AG04449 (cell line): ENCODE data around the gene UPP1.
A peak's percentile ranks its signal among the peaks of the same experiment; 100 is the strongest.

ENCODE experiments used
- CTCF ChIA-PET: fragments of 350-600 bp; formaldehyde crosslinking; extraction: SDS; loops from one replicate; lab custom pipeline; 2021; ENCODE audit warnings: antibody characterized with exemption; lab: Yijun Ruan, JAX
- POLR2A ChIA-PET: fragments of 400-600, 350-600 bp; formaldehyde crosslinking; extraction: SDS; loops from one replicate; lab custom pipeline; 2020; ENCODE audit warnings: antibody characterized with exemption, inconsistent platforms; lab: Yijun Ruan, JAX
- DNase-seq: peaks from one replicate; pipeline ENCODE4 v3.0.0-alpha.2; 2010; ENCODE audit warnings: low read depth, low spot score
- H3K4me3 ChIP-seq: 2 replicates; pipeline ENCODE4 v1.5.1; 2011; ENCODE audit warnings: low read depth, mild to moderate bottlenecking, control low read depth, low read length
- CTCF ChIP-seq: IDR thresholded peaks from one replicate; pipeline ENCODE4 v1.5.1; 2011; ENCODE audit warnings: mild to moderate bottlenecking, moderate library complexity, low read length, control low read depth, inconsistent platforms; ENCODE audit not compliant: insufficient read depth; ENCODE audit errors: missing control alignments

The UPP1 gene

DNA sequence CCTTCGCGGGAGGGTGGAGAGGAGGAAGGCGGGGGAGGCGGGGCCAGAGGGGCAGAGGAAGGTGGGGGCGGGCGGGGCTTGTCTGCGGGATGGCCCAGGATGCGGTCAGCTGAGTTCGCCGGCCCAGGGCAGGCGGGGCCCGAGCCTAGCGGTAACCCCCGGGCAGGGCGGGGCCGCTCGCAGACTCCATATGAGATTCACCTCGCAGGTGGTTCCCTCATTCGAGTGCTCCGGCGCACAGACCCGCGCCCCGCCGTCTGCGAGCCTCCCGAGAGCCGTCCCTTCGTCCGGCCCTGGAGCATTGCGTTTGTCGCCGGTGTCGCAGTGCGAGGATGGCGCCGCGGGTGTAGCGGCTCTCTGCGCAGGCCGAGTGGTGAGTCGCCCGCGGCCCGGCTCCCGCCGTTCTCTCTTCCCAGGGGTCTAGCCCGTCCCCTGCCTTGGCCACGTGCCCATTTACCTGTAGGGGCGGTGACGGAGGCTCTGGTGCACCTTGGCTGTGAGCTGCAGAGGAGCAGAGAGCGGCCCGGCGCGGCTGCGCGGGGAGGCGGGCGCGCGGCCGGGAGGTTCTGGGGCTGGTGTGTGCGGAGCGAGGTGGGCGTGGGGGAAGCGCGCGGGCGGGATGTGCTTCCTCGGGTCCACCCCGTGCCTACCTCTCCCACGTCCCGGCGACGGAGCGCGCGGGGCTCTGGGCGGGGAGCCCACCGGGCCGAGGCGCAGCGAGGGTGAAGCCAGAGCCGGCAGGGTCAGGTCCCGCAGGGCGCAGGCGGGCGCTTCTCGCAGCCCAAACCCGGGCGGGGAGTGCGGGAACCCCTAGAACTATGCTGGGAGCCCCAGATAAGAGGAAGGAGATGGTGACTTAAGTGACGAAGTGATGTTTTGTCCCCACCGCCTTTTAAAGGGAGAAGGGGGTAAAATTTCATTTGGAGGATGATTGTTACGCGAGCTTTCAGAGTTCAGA, at the start of gene UPP1:
Gene UPP1 (plus strand): TSS at position 220 of the 958 bp plus-strand sequence. CDS start 5,519 bp downstream, outside the sequence.
- POLR2A ChIA-PET: interaction anchor here (0.7 to 1.1 kb wide), 3 partner anchors 23 to 283 kb away, joined by 3 to 5 read pairs (median 3); no protein-coding TSS in a partner anchor
- H3K4me3 ChIP-seq: peak within 1 kb of the TSS; percentile 78
- CTCF ChIA-PET: interaction anchor here (1.1 to 1.8 kb wide), 4 partner anchors 20 to 98 kb away, joined by 4 to 11 read pairs (median 5); no protein-coding TSS in a partner anchor
- no peak for DNase-seq
- TF ChIP-seq CTCF: no peak

DNA sequence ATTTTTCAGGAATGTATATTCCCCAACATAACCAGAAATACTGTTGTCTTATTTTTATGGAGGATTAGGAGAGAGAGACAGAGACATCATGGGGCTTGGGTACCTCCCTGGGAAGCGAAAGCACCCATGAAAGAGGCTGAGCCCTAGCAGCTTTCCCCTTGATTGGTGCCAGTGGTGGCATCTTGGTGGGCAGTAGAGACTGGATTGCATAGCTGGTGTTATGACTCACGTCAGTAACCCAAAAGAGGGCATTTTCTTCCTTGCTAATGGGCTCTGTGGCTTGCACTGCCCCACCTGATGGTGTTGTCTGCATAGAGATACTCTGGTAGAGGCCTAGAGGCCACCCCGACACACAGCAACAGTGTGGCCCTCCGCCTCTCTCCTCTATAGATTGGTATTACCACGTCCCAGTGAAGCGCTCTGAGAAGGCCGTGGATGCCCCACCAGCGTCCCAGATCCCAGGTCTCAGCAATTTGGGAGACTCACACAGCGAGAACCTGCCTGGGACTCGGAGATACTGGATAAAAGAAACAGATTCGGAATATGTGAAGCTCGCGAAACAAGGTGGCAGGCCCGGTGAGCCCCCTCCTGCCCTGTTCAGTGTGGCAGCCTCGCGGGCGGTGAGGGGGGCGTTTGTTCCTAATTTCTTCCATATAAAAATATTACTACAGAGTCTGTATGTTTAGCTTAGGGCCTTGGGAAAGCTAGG, 48.0 kb upstream of the UPP1 start:
- DNase-seq: no peak
- ChIA-PET CTCF (interaction anchor here (0.8 to 1.6 kb wide), 7 partner anchors 9 to 93 kb away, joined by 3 to 6 read pairs (median 3); partner anchors contain the start of gene PKD1L1), POLR2A (interaction anchor here (1.2 kb wide), 1 partner anchor 47 kb away, joined by 3 read pairs; no protein-coding TSS in a partner anchor)
- no peak for TF ChIP-seq CTCF
- no peak overlapping the region for H3K4me3 ChIP-seq

DNA sequence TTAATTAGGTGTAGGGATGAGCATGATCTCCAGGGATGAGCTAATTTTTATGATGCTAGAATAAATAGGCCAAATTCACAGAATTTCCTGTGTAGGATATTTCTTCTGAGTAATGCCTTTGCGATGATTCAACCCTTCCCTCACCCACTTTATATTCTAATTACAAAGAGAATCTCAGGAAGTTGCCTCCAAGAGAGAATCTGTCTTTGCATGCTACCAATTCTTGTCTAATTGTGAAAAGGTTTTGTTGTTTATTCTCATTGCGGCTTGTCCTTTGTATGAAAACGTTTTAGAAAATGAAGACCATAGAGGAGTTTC, 47.5 kb upstream of the UPP1 start:
- TF ChIP-seq CTCF: no peak
- POLR2A ChIA-PET: interaction anchor here (1.2 kb wide), 1 partner anchor 47 kb away, joined by 3 read pairs; no protein-coding TSS in a partner anchor
- peak; percentile 12 for DNase-seq
- no peak overlapping the region for H3K4me3 ChIP-seq
- CTCF ChIA-PET: interaction anchor here (0.8 to 1.6 kb wide), 4 partner anchors 9 to 93 kb away, joined by 3 to 6 read pairs (median 4); partner anchors contain the start of gene PKD1L1

DNA sequence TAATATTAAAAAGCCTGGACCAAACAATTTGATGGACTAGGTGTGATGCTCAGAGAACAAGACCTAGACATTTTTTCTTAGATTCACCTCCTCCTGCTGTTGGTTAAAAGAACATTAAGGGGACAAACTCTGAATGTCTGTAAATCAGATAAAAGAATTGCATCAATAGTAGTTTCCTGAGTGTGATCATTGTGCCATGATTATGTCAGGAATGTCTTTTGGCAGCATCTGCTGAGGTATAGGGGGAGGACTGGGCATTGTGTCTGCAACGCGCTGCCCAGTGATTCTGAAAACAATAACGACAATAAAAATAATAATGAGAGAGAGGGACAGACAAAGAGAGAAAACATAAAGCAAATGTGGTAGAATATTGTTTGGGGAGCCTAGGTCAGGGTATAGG, 46.8 kb upstream of the UPP1 start:
- POLR2A ChIA-PET: no interaction called here
- CTCF ChIA-PET: interaction anchor here (1.1 kb wide), 2 partner anchors 68 to 94 kb away, joined by 3 to 4 read pairs; partner anchors contain the start of gene PKD1L1
- no peak overlapping the region for H3K4me3 ChIP-seq
- no peak for DNase-seq
- TF ChIP-seq CTCF: no peak

DNA sequence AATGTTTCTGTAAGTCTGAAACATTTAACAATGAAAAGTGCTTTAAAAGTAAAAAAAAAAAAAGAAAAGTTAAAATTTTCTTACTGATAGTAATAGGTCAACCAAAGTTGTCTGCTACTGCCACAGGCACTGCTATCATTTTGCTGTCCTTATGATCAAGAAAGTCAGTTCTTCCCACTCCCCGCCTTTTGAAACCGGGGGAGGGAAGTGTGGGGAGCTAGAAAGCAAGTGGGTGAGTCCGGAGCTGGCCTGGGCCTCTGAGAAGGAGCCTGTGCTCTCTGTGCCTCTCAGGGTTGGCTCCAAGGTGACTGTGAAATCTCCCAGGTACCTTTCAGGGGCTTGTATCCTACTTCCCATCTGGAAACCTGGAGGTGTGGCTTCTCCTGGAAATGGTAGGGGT, 46.4 kb upstream of the UPP1 start:
- DNase-seq: no peak
- H3K4me3 ChIP-seq: no peak overlapping the region
- no peak for TF ChIP-seq CTCF
- POLR2A ChIA-PET: no interaction called here
- CTCF ChIA-PET: no interaction called here
